Uterus (tissue), 4 donors: Measurements from ENCODE around the gene ZNF615. TPM values are rescaled to one million over a fixed set of nuclear protein-coding genes. Genes with fewer than 3 reads are reported as not detected.
"Not testable (repeated sequence)": the region's sequence is repeated elsewhere in the genome, so short reads cannot be mapped to it uniquely, and the experiment has no call there.

ENCODE experiments used
- DNase-seq, 2 donors: peaks; one replicate each; pipeline ENCODE4 v3.0.0-alpha.2; 2019 to 2020
- H3K27ac ChIP-seq, 2 donors: fragments of 200-600 bp; sonication (generic); 1 replicate in 1 of 2; 2 replicates in 1 of 2; pipeline ENCODE4 v1.5.1; 2016 to 2018
- H3K27me3 ChIP-seq, 2 donors: fragments of 200-600 bp; sonication (generic); one replicate each; pipeline ENCODE4 v1.5.1; 2018 to 2019; ENCODE audit warnings: control low read depth in 1 of 2
- H3K36me3 ChIP-seq, 2 donors: fragments of 200-600 bp; sonication (generic); one replicate each; pipeline ENCODE4 v1.5.1; 2019; ENCODE audit warnings: control low read depth in 1 of 2
- H3K4me1 ChIP-seq, 2 donors: fragments of 200-600 bp; sonication (generic); one replicate each; pipeline ENCODE4 v1.5.1; 2018 to 2019; ENCODE audit warnings: control low read depth in 1 of 2
- H3K4me3 ChIP-seq, 2 donors: fragments of 200-600 bp; sonication (generic); 1 replicate in 1 of 2; 2 replicates in 1 of 2; pipeline ENCODE4 v1.5.1; 2018 to 2019; ENCODE audit warnings: mild to moderate bottlenecking in 1 of 2
- H3K9me3 ChIP-seq, 2 donors: fragments of 200-600 bp; sonication (generic); one replicate each; pipeline ENCODE4 v1.5.1; 2019; ENCODE audit warnings: control low read depth in 1 of 2
- POLR2A ChIP-seq, 2 donors: fragments of 450-650 bp; IDR thresholded peaks; one replicate each; pipeline ENCODE4 v1.6.1; 2016; ENCODE audit warnings: antibody characterized with exemption in 2 of 2, mild to moderate bottlenecking in 1 of 2, moderate library complexity in 1 of 2
- intact Hi-C: fragments of 100-400 bp; cut with DNase I; formaldehyde crosslinking; loops from one replicate; pipeline ENCODE4 v1.15.1; 2023; ENCODE audit warnings: low total_unique reads
- total RNA-seq, 4 donors: library from RNA; depleted of rRNA in 3 of 4; stranded (reverse); fragments of >200 nt in 3 of 4; gene quantifications; one replicate each; pipeline versions ENCODE4 v1.1.0 to v1.2.4, GENCODE V29; 2014 to 2023
- TF ChIP-seq, protein P1 (sequence below), 4 experiments: fragments of 200-600 bp in 2 of 4; fragments of 450-650 bp in 2 of 4; sonication (generic) in 2 of 4; IDR thresholded peaks; one replicate each; pipeline ENCODE4 v1.5.1; 2016 to 2019; ENCODE audit warnings: antibody characterized with exemption in 4 of 4, mild to moderate bottlenecking in 2 of 4, moderate library complexity in 1 of 4
- donor health status: DM: yes; HTN: yes; CAD: no.

The ZNF615 gene
- total RNA-seq, 4 donors from 2014 or later: 9.7 to 35.9 (median 15.4) TPM

DNA sequence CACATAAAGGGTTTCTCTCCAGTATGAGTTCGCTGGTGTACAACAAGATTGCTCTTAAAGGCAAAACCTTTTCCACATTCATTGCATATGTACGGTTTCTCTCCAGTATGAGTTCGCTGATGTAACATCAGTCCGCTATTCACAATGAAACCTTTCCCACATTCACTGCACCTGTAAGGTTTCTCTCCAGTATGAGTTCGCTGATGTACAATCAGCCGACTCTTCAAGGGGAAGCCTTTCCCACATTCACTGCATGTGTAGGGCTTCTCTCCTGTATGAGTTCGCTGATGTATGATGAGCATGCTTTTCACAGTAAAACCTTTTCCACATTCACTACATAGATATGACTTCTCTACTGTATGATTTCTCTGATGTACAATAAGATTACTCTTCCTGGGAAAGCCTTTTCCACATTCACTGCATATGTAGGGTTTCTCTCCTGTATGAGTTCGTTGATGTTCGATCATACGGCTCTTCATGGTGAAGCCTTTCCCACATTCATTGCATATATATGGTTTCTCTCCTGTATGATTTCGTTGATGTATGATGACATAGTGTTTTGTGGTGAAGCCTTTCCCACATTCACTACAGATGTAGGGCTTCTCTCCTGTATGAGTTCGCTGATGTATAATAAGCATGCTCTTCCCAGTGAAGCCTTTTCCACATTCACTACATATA lies 26.2 kb upstream of the ZNF615 start:
- TF ChIP-seq, protein P1, sequence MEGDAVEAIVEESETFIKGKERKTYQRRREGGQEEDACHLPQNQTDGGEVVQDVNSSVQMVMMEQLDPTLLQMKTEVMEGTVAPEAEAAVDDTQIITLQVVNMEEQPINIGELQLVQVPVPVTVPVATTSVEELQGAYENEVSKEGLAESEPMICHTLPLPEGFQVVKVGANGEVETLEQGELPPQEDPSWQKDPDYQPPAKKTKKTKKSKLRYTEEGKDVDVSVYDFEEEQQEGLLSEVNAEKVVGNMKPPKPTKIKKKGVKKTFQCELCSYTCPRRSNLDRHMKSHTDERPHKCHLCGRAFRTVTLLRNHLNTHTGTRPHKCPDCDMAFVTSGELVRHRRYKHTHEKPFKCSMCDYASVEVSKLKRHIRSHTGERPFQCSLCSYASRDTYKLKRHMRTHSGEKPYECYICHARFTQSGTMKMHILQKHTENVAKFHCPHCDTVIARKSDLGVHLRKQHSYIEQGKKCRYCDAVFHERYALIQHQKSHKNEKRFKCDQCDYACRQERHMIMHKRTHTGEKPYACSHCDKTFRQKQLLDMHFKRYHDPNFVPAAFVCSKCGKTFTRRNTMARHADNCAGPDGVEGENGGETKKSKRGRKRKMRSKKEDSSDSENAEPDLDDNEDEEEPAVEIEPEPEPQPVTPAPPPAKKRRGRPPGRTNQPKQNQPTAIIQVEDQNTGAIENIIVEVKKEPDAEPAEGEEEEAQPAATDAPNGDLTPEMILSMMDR (IDR thresholded peaks at IDR 0.05): no peak
- no peak for TF ChIP-seq POLR2A (IDR thresholded peaks at IDR 0.05)

DNA sequence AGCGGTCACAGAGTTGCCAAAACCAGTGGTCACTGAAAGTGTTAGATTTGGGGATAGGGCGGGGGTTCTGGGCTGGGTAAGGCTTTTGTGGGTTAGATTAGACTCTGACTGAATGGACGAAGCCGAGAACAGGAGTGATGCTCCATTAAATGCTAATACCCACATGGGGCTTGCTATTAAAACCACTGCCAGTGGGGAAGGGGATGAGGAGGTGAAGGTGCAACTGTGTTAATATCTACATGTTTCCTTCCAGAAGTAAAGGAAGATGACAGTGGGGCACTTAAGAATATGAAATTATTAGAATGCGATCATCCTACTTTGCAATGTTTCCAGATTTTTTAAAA lies 20.7 kb upstream of the ZNF615 start:
- DNase-seq: no peak
- Histone ChIP-seq H3K27ac (peak overlapping the region; percentile 88 to 90), H3K36me3 (no peaks in the 10 kb centered on the region), H3K27me3 (no peaks in the 10 kb centered on the region), H3K4me1 (no peaks in the 10 kb centered on the region), H3K9me3 (peaks cover 4 to 22% of the 10 kb centered on the region in 2 donors), H3K4me3 (peak overlapping the region; percentile 67 to 91)
- intact Hi-C loops: no loop called here
- TF ChIP-seq, protein P1 (IDR thresholded peaks at IDR 0.05): no peak
- no peak for TF ChIP-seq POLR2A (IDR thresholded peaks at IDR 0.05)

More for the DNA sequence above, 26.2 kb upstream of the ZNF615 start:
- intact Hi-C loops: no loop called here
- Histone ChIP-seq H3K36me3 (peaks cover 0 to 8% of the 10 kb centered on the region in 2 donors), H3K27me3 (no peaks in the 10 kb centered on the region), H3K4me1 (no peaks in the 10 kb centered on the region), H3K9me3 (peaks cover 9 to 76% of the 10 kb centered on the region in 2 donors), H3K4me3 (no peak overlapping the region), H3K27ac (no peak overlapping the region)
- no peak for DNase-seq

DNA sequence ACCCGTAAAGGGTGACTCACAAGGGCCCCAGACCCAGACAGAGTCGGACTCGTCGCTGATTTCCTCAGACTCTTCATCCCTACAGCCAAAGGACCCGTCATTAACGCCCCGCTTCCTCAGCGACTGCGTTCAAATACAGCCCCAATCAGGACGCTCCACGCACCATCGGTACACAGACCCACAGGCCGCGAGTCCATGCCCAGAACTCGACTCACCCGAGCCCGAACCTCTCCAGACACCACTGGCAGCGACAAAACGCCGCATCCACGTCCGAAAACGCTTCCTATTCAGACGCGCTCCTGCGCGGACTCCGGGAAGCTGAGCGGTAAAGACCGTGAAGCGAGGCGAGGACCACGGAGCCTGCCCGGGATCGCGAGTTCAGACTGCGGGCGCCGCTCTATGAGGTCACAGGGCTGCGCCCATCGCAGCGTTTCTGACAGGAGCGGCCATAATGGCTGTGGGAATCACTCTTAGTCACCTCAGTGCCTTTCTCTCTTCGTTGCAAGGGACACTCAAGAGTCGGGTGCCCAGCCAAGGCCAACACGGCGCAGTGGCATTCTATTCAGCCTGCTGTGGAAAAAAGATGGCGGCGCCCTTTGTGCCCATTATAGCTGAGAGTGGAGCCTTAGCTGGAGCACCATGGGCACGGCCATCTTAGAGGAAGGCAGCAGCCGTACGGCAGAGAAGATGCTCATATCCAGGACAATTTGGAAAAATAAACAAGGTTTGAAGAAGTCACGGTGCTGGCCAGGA lies 20.2 kb upstream of the ZNF615 start, which contains the start of gene ZNF614:
ZNF614 (minus strand) TSS at position 353 of the 753 bp plus-strand sequence. CDS start 2,634 bp downstream, outside the sequence.
- H3K9me3 ChIP-seq: peaks cover 2 to 19% of the 10 kb centered on the region in 2 donors
- intact Hi-C loops: no loop called here

DNA sequence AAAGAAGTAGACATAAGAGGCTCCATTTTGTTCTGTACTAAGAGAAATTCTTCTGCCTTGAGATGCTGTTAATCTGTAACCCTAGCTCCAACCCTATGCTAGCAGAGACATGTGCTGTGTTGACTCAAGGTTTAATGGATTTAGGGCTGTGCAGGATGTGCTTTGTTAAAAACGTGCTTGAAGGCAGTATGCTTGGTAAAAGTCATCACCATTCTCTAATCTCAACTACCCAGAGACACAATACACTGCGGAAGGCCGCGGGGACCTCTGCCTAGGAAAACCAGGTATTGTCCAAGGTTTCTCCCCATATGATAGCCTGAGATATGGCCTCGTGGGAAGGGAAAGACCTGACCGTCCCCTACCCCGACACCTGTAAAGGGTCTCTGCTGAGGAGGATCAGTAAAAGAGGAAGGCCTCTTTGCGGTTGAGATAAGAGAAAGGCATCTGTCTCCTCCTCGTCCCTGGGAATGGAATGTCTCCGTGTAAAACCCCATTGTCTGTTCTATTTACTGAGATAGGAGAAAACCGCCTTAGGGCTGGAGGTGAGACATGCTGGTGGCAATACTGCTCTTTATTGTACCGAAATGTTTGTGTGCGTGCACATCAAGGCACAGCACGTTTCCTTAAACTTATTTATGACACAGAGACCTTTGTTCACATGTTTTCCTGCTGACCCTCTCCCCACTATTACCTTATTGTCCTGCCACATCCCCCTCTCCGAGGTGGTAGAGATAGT lies 18.4 kb upstream of the ZNF615 start:
- H3K27ac ChIP-seq: not testable (repeated sequence)
- H3K9me3 ChIP-seq: peaks cover 0 to 20% of the 10 kb centered on the region in 2 donors

More for the DNA sequence above, 20.2 kb upstream of the ZNF615 start, which contains the start of gene ZNF614:
- Histone ChIP-seq H3K27me3 (no peaks in the 10 kb centered on the region), H3K36me3 (no peaks in the 10 kb centered on the region), H3K4me3 (peak within 1 kb of the TSS; percentile 67 to 91), H3K4me1 (no peaks in the 10 kb centered on the region), H3K27ac (peak within 1 kb of the TSS; percentile 88 to 90)
- TF ChIP-seq, protein P1 (IDR thresholded peaks at IDR 0.05): peak in 1 of 4 experiments; percentile 14
- peak; percentile 14 to 41 for TF ChIP-seq POLR2A (IDR thresholded peaks at IDR 0.05)
- DNase-seq: peak; percentile 81 to 87

DNA sequence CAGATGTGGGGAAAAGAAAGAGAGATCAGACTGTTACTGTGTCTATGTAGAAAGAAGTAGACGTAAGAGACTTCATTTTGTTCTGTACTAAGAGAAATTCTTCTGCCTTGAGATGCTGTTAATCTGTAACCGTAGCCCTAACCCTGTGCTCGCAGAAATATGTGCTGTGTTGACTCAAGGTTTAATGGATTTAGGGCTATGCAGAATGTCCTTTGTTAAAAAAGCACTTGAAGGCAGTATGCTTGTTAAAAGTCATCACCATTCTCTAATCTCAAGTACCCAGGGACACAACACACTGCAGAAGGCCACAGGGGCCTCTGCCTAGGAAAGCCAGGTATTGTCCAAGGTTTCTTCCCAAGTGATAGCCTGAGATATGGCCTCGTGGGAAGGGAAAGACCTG lies 16.5 kb upstream of the ZNF615 start:
- H3K36me3 ChIP-seq, H3K4me1 ChIP-seq, intact Hi-C loops, H3K27me3 ChIP-seq, H3K4me3 ChIP-seq, DNase-seq, H3K27ac ChIP-seq: not testable (repeated sequence)
- peaks cover 0 to 39% of the 10 kb centered on the region in 2 donors for H3K9me3 ChIP-seq

More for the DNA sequence above, 18.4 kb upstream of the ZNF615 start:
- H3K4me1 ChIP-seq, H3K4me3 ChIP-seq, intact Hi-C loops, H3K36me3 ChIP-seq, DNase-seq, H3K27me3 ChIP-seq: not testable (repeated sequence)
